Measurements from ENCODE around the gene FBLL1.
"Not testable (repeated sequence)": the region's sequence is repeated elsewhere in the genome, so short reads cannot be mapped to it uniquely, and the experiment has no call there.

The FBLL1 gene

GRCh38 chr5:168553377-168554130, 24.4 kb downstream of the FBLL1 start:
- DNase-seq: no peak

- no peak for DNase-seq
Observed at GRCh38 chr5:168557389-168557788, 28.3 kb downstream of the FBLL1 start.

GRCh38 chr5:168562279-168562678, 33.2 kb downstream of the FBLL1 start:
- no peak for DNase-seq

DNA sequence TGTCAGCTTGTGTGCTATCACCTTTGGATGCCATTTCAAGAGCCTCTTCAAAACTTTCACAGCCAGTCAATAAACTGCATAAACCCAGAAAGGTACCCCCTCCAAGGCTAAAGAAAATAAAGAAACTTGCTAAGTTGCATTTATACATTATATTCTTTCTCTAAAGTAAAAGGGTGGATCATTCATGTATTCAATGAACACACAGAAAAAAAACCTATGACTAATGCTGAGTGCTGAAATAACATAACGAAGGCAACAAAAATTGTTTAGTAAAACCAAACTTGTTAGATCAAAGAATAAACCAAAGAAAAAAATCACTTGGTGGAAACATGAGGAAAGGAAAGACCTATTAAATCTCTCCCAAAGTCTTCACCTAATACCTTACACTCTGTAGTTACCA, 34.9 kb downstream of the FBLL1 start:
- DNase-seq: no peak

DNA sequence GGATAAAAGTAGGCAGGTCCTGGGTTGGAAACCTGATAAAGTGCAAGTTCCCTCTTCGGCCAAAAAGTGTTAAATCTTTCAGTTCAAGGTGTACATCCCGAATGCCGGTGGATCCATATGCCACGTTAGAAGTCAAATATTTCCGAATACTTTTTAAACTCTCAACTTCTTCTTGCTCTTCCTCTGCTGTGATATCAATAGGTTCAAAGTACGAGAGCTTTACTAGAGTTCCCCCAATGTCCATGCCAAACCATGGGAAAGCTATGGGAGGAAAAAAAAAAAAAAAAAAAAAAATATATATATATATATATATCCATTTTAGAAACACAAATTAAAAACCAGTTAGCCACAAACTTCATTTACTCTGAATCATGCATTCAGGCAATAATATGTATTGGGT, 39.6 kb downstream of the FBLL1 start:
- DNase-seq: no peak

DNA sequence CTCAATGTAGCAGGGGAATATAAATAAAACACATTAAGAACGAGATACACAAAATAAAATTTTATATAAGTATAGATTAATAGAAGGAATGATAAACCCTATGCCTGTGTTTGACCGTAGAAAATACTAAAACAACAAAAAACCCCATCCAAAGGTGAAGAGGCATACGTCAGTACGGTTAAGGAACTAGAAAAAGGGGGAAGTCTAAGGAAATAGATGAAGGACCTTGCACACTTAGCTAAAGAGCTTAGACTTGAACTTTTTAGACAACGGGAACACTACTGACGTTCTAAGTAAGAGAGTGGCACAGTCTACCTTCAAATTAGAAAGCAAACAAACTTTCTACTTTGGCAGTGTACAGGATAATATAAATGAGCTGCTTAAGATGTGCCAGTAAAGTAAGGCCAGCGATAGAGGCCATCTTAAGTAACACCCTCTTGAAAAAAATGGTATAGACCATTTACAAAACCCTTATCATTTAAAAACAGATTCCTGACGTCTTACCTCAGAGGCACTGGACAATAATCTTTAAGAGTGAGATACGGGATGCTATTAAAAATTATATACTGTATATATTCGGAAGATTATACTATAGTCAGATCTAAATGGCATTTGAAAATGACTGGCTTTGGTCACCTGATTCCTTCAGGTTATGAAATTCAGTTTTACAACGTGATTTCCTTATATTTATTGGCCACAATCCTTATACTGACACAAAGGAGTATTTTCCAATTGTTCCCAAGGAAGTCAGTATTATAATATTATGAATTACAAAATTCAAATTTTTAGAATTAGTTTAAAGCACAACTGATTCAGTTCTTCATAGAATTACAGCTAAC, 41.6 kb downstream of the FBLL1 start:
- DNase-seq: no peak

- not testable (repeated sequence) for DNase-seq
Observed at GRCh38 chr5:168573663-168574062, 44.6 kb downstream of the FBLL1 start.

DNA sequence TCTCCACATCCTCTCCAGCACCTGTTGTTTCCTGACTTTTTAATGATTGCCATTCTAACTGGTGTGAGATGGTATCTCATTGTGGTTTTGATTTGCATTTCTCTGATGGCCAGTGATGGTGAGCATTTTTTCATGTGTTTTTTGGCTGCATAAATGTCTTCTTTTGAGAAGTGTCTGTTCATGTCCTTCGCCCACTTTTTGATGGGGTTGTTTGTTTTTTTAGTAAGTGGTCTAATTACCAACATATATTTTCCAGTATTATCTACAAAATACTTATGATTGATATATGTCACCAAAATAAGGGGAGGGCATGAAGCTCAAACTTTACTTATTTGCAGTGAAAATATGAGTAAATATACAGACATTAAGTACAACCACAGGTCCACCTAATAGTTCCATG, 45.1 kb downstream of the FBLL1 start:
- DNase-seq: not testable (repeated sequence)

GRCh38 chr5:168575391-168576372, 46.6 kb downstream of the FBLL1 start:
- no peak for DNase-seq

GRCh38 chr5:168578006-168578405, 48.9 kb downstream of the FBLL1 start:
- DNase-seq: no peak

DNA sequence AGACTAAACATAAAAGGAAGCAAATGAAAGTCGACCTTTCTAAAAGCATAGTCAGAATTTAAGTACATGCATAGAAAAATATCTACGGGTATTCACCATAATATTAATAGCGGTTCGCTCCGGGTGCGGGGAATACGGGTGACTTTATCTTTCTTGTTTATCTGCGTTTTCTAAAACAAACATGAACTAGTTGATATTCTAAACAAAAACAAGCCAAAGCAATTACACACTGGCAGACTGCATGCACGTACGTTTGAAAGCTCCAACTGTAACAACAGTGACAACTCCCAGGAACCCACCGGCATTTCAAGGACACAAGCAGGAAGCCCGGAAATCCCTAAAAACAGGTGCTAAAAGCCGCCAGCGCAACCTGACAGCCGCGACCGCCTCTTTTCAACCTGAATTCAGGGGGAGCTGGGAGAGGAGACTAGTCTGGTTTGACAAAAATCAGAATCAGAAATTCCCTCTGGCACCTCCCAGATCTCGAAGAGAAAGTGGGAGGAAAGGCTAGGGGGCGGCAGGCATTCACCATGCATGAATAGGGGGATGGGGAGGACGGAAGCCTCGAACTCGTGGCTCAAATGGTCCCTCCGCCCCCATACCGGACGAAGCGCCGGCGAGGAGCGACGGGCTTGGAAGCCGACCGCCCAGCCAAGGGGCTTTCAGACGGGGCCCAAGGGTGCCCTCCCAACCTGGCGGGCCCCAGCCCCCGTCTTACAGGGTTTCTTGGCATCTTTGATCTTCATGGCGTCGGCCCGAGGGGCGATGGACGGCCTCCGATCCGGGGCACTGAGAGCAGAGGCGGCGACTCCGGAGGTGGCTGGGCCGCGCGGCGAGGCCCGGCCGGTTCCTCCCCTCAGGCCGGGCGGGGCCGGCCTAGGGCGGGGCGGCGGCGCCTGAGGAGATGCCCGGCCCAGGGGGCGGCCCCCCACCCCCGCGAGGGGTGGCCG, 49.7 kb downstream of the FBLL1 start, which contains the start of gene PANK3:
PANK3 (minus strand) TSS at position 831 of the 950 bp plus-strand sequence; CDS start at position 746, 85 bp downstream.
- DNase-seq: peak; percentile 90

DNA sequence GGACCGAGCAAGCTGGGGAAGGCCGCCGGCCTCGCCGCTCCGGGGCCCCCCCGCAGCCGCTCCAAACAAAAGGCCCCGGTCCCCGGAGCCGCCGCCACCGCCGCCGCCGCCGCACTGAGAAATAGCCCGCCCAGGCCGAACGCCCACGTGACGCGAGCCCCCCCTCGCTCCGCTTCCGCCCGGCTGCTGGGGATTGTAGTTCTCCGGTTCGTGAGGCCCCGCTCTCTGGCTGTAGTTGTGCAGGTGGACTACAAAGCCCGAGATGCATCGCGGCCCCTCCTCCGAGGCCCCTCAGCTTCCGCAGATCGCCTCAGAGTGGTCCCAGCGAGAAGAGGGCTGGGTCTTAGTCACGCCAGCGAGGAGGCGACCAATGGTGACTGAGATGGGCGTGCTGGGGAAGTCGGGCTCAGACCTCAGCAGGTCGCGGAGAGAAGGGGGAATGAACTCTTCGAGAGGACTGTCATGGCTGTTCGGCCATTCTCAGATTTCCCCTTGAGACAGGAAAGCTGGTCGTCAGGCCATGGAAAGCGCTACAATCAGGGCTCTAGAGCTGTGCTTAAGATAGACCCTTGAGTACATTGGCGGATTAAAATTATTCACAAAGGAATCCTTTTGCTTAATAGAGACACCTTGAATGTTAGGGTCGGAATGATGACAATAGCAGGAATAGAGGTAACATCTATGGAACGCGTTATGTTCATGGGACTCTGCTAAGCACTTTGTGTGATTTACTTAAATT, 50.6 kb downstream of the FBLL1 start:
- DNase-seq: peak; percentile 98

DNA sequence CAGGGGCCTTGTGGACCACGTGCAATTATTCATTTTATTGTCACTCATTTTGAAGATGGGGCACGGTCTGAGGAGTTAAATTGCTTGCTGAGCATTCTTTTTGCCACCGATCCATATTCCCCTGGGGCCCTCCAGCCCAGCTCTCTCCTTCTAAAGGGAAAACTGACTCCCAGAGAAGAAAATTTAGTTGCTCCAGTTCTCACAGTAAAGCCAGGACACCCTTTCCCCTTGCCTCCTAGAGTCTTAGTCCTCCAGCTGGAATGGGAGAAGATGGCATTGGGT, 51.1 kb downstream of the FBLL1 start:
- DNase-seq: no peak

Measured in retina (tissue), 1 donor.